CD4-positive, alpha-beta T cell treated with Interferon alpha-2 for 1 hour (primary cell): ENCODE measurements around the gene TMEM121B.
A peak's percentile ranks its signal among the peaks of the same experiment; 100 is the strongest.

Experiments
- DNase-seq, 2 donors: peaks; one replicate each; pipeline ENCODE4 v3.0.0-alpha.2; 2020 to 2022

The TMEM121B gene

GRCh38 chr22:17087498-17088131 lies 33.5 kb downstream of the TMEM121B start:
- DNase-seq = peak in 1 of 2 donors; percentile 72

- DNase-seq = no peak
Observed at GRCh38 chr22:17086788-17087497, 34.2 kb downstream of the TMEM121B start.

- DNase-seq = peak in 1 of 2 donors; percentile 23
Observed at GRCh38 chr22:17086296-17086695, 34.9 kb downstream of the TMEM121B start.

GRCh38 chr22:17085277-17086181 lies 35.6 kb downstream of the TMEM121B start:
- DNase-seq = peak in 1 of 2 donors; percentile 34

GRCh38 chr22:17084554-17085276 lies 36.4 kb downstream of the TMEM121B start, which contains the start of gene IL17RA:
Gene IL17RA, plus strand, starts transcription at chr22:17085000. Its CDS starts 92 bp downstream, at chr22:17085092.
- DNase-seq = peak; percentile 91 to 95

- DNase-seq = no peak
Observed at GRCh38 chr22:17083811-17084441, 37.2 kb downstream of the TMEM121B start.

- no peak for DNase-seq
Observed at GRCh38 chr22:17083255-17083654, 37.9 kb downstream of the TMEM121B start.

GRCh38 chr22:17079572-17079971 lies 41.6 kb downstream of the TMEM121B start:
- DNase-seq = no peak

- no peak for DNase-seq
Observed at GRCh38 chr22:17077255-17077654, 43.9 kb downstream of the TMEM121B start.

GRCh38 chr22:17074648-17075002 lies 46.5 kb downstream of the TMEM121B start:
- no peak for DNase-seq

- no peak for DNase-seq
Observed at GRCh38 chr22:17072877-17073276, 48.3 kb downstream of the TMEM121B start.
